OCI-LY1 (cell line): ENCODE data around the gene RBMS1.

Experiments used
- H2AFZ ChIP-seq: fragments of 200-600 bp; sonication (generic), shearing (Covaris generic); 2 replicates; pipeline ENCODE4 v1.6.0; 2014; ENCODE audit warnings: antibody characterized with exemption, mild to moderate bottlenecking, low read length
- H3F3A ChIP-seq: fragments of 200-600 bp; sonication (generic), shearing (Covaris generic); 2 replicates; pipeline ENCODE4 v1.6.0; 2014; ENCODE audit warnings: mild to moderate bottlenecking, antibody characterized with exemption, low read length, moderate library complexity; ENCODE audit not compliant: insufficient read depth
- H3K27ac ChIP-seq: fragments of 200-600 bp; sonication (generic); 2 replicates; pipeline ENCODE4 v1.5.1; 2014; ENCODE audit warnings: low read length, mixed run types, mild to moderate bottlenecking, low read depth; ENCODE audit not compliant: poor library complexity, severe bottlenecking
- H3K27me3 ChIP-seq: fragments of 200-600 bp; sonication (generic); 2 replicates; pipeline ENCODE4 v1.6.0; 2014; ENCODE audit warnings: antibody characterized with exemption, mild to moderate bottlenecking, low read length, moderate library complexity; ENCODE audit not compliant: insufficient read depth
- H3K36me3 ChIP-seq: fragments of 200-600 bp; sonication (generic); 2 replicates; pipeline ENCODE4 v1.6.1; 2014; ENCODE audit warnings: mild to moderate bottlenecking, antibody characterized with exemption, low read length, moderate library complexity, mixed read lengths; ENCODE audit not compliant: insufficient read depth
- H3K4me1 ChIP-seq: fragments of 200-600 bp; sonication (generic); 2 replicates; pipeline ENCODE4 v1.5.1; 2014; ENCODE audit warnings: mild to moderate bottlenecking, low read length, moderate library complexity; ENCODE audit not compliant: insufficient read depth, severe bottlenecking
- H3K4me2 ChIP-seq: fragments of 200-600 bp; sonication (generic), shearing (Covaris generic); 2 replicates; pipeline ENCODE4 v1.6.1; 2014; ENCODE audit warnings: low read length
- H3K4me3 ChIP-seq: fragments of 200-600 bp; sonication (generic); 2 replicates; pipeline ENCODE4 v1.5.1; 2014; ENCODE audit warnings: low read length, low read depth, mild to moderate bottlenecking, mixed read lengths; ENCODE audit not compliant: poor library complexity, severe bottlenecking
- H3K79me2 ChIP-seq: fragments of 200-600 bp; shearing (Covaris generic); 2 replicates; pipeline ENCODE4 v1.6.1; 2016; ENCODE audit warnings: mixed run types, low read length, mixed read lengths; ENCODE audit not compliant: insufficient read depth
- H3K9ac ChIP-seq: fragments of 200-600 bp; sonication (generic), shearing (Covaris generic); 2 replicates; pipeline ENCODE4 v1.6.1; 2014; ENCODE audit warnings: mild to moderate bottlenecking, low read length, mixed read lengths
- H3K9me2 ChIP-seq: fragments of 200-600 bp; sonication (generic), shearing (Covaris generic); 2 replicates; pipeline ENCODE4 v1.6.1; 2014; ENCODE audit warnings: low read depth, mild to moderate bottlenecking, low read length, mixed read lengths
- H3K9me3 ChIP-seq: fragments of 200-600 bp; shearing (Covaris generic); 2 replicates; pipeline ENCODE4 v1.6.1; 2014; ENCODE audit warnings: low read length, mixed read lengths
- H4K20me1 ChIP-seq: fragments of 200-600 bp; sonication (generic), shearing (Covaris generic); 2 replicates; pipeline ENCODE4 v1.6.0; 2016; ENCODE audit warnings: mild to moderate bottlenecking, low read length; ENCODE audit not compliant: insufficient read depth
- EZH2 ChIP-seq: fragments of 200-600 bp; sonication (generic), shearing (Covaris generic); IDR thresholded peaks from 2 replicates; pipeline ENCODE4 v1.8.0; 2017; ENCODE audit warnings: borderline replicate concordance, mixed run types, mild to moderate bottlenecking, antibody characterized with exemption, low read length, moderate library complexity, mixed read lengths
- TF ChIP-seq, protein P1 (sequence below): fragments of 200-600 bp; sonication (generic), shearing (Covaris generic); IDR thresholded peaks from 2 replicates; pipeline ENCODE4 v1.5.1; 2017; ENCODE audit warnings: mild to moderate bottlenecking, antibody characterized with exemption, low read length, moderate library complexity, mixed read lengths

The RBMS1 gene

GRCh38 chr2:160402997-160403979 lies 90.3 kb downstream of the RBMS1 start:
- Histone ChIP-seq H2AFZ (no peak overlapping the region), H3K9me2 (no peaks in the 10 kb centered on the region), H3K36me3 (no peaks in the 10 kb centered on the region), H3K4me2 (no peak overlapping the region), H3K4me3 (no peak overlapping the region), H3K27me3 (no peaks in the 10 kb centered on the region), H4K20me1 (no peaks in the 10 kb centered on the region), H3F3A (no peaks in the 10 kb centered on the region), H3K9ac (no peak overlapping the region), H3K4me1 (peaks cover 12% of the 10 kb centered on the region), H3K9me3 (no peaks in the 10 kb centered on the region), H3K27ac (no peak overlapping the region), H3K79me2 (no peaks in the 10 kb centered on the region)
- no peak for TF ChIP-seq EZH2
- TF ChIP-seq, protein P1, sequence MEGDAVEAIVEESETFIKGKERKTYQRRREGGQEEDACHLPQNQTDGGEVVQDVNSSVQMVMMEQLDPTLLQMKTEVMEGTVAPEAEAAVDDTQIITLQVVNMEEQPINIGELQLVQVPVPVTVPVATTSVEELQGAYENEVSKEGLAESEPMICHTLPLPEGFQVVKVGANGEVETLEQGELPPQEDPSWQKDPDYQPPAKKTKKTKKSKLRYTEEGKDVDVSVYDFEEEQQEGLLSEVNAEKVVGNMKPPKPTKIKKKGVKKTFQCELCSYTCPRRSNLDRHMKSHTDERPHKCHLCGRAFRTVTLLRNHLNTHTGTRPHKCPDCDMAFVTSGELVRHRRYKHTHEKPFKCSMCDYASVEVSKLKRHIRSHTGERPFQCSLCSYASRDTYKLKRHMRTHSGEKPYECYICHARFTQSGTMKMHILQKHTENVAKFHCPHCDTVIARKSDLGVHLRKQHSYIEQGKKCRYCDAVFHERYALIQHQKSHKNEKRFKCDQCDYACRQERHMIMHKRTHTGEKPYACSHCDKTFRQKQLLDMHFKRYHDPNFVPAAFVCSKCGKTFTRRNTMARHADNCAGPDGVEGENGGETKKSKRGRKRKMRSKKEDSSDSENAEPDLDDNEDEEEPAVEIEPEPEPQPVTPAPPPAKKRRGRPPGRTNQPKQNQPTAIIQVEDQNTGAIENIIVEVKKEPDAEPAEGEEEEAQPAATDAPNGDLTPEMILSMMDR, result no peak

DNA sequence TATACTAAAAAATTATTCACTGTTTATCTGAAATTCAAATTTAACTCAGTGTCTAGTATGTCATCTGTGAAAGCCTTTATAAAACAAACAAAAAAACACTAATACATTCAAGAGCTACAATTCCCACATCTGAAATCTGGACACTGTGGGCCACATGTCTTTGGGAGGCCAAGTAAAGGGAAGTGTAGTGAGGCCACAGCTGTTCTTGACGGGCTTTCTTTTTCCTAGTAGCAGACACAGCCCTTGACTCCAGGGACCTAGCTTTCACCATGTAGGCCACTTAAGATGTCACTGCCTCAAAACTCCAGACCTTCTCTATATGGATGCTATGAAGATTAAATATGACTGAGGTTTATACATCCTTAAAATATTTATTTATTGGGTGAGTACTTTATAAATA lies 91.1 kb downstream of the RBMS1 start:
- no peaks in the 10 kb centered on the region for H3K27me3 ChIP-seq

DNA sequence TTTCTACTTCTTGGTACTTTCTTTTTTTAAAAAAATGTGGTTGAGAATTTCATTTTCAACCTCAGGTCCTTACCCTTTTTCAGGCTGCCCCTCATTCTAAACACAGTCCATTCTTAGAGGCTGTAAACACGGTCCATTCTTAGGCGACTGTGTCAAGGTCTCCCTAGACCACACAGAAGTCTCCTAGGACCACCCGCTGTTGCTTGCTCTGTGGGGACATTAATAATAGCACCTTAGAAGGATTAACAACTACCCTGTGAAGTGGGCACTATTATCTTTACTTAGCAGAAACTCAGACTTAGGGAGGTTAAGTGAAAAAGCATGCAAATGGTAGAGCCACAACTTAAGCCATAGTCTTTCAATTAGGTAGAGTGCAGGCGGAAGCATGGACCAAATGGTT lies 91.7 kb downstream of the RBMS1 start:
- Histone ChIP-seq H3K36me3 (no peaks in the 10 kb centered on the region), H3K4me2 (no peak overlapping the region), H4K20me1 (no peaks in the 10 kb centered on the region), H3K9me2 (no peaks in the 10 kb centered on the region), H3K9me3 (no peaks in the 10 kb centered on the region), H3K4me3 (no peak overlapping the region), H3F3A (no peaks in the 10 kb centered on the region), H3K27ac (no peak overlapping the region), H3K27me3 (no peaks in the 10 kb centered on the region), H3K4me1 (peaks cover 9% of the 10 kb centered on the region), H3K79me2 (no peaks in the 10 kb centered on the region), H2AFZ (no peak overlapping the region), H3K9ac (no peak overlapping the region)
- TF ChIP-seq EZH2, result no peak
- TF ChIP-seq, protein P1, result no peak

More for the DNA sequence above, 91.1 kb downstream of the RBMS1 start:
- H4K20me1 ChIP-seq, result no peaks in the 10 kb centered on the region
- H3K27ac ChIP-seq, result no peak overlapping the region
- no peak for TF ChIP-seq EZH2
- TF ChIP-seq, protein P1, result no peak
- no peak overlapping the region for H3K9ac ChIP-seq
- H2AFZ ChIP-seq, result no peak overlapping the region
- no peak overlapping the region for H3K4me2 ChIP-seq
- no peaks in the 10 kb centered on the region for H3K9me2 ChIP-seq
- H3K4me1 ChIP-seq, result peaks cover 9% of the 10 kb centered on the region
- no peaks in the 10 kb centered on the region for H3K79me2 ChIP-seq
- H3K36me3 ChIP-seq, result no peaks in the 10 kb centered on the region
- no peaks in the 10 kb centered on the region for H3K9me3 ChIP-seq
- H3F3A ChIP-seq, result no peaks in the 10 kb centered on the region
- no peak overlapping the region for H3K4me3 ChIP-seq
